GM21576 (cell line): ENCODE measurements around the gene C1GALT1C1.
A peak's percentile ranks its signal among the peaks of the same experiment; 100 is the strongest.
"Not testable (repeated sequence)": the region's sequence is repeated elsewhere in the genome, so short reads cannot be mapped to it uniquely, and the experiment has no call there.

Source experiments
- ATAC-seq: cut with Tn5 transposase; IDR thresholded peaks from one replicate; pipeline ENCODE4 v1.9.1; 2021; ENCODE audit warnings: mild to moderate bottlenecking, moderate library complexity; ENCODE audit not compliant: unreplicated experiment

C1GALT1C1 gene

DNA sequence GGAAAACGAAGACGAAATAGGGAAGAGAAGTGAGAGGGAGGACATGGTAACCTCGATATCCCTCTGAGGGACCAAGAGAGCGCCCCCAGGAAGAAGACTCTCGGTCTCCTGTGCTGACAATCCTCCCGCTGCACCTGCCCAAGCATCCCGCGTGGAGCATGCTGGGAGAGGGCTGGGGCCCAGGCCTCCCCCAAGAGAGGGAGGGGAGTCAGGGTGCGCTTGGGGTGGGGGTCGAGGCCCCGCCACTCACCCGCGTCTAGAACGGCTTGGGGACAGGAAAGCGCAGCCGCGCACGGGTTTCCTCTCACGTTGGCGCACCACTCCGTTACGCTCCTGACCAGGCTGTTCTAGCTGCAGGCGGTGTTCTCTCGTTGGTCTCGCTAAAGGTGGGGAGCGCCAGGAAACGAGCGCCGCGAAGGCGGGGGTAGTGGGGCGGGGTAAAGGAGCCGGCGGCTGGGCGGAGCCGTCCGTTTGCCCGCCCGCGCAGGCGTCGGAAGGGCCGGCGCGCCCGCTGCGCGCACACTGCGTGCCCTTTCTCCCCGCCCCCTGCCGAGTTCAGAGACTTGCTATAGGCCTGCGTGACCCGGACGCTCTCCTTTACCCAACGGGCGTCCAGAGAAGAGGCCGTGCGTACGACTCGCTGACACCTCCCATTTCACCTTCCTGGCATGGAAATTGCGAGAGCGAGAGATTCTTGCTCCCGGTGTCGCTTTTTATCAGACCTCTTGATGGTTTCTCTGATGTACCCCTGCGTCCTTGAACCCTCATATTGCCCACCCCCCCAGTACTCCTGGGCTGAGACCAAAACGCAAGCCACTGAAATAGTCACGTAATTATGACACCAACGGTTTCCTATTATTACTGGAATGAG is at the start of gene C1GALT1C1:
TSS of gene C1GALT1C1 (minus strand) at position 388 of the 871 bp plus-strand sequence. CDS start 2,888 bp downstream, outside the sequence.
- peak; percentile 94 for ATAC-seq

DNA sequence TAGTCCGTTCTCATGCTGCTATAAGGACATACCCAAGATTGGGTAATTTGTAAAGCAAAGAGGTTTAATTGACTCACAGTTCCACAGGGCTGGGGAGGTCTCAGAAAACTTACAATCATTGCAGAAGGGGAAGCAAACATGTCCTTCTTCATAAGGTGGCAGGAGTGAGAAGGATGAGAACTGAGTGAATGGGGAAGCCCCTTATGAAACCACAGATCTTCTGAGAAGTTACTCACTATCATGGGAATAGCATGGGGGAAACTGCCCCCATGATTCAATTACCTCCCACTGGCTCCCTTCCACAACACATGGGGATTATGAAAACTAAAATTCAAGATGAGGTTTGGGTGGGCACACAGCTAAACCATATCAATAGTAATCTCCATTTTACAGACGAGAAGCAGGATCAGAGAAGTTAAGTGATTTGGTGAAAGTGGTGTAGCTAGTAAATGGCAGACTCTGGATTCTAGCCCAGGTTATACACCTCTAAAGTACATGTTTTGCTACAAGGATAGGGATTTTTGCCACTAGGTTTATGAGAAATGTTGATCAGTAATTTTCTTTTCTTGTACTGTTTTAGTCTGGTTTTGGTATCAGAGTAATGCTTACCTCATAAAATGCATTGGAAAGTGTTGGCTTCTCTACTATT is 47.3 kb upstream of the C1GALT1C1 start:
- no peak for ATAC-seq

DNA sequence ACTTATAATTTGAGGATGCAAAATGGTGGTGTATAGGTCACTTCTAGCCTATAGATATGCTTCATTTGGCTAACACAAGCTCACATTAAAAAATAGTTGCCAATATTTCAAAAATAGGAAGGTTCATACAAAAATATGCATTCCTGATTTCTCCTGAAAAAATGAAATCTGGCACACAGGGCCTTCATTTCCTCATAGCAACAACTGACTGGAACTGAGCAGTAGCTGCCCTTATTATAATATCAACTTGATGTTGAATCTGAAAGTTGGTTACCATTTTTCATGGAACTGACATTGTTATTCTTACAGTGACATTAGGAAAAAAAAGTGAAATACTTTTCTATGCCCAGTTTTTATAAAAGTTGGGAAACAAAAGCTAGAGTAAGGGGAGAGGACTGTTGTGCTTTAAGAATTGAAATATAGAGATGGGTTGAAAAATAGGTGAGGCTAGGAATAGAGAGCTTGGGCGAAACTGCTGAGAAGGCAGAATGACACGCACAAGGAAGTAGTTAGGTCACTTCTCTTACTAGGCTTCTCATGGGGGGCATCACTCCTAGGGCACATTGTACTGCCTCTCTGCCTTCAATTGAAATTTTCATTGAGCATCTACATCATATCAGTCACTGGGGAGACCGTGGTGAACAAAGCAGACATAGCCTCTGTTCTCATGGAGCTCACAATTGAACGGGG is 43.1 kb upstream of the C1GALT1C1 start:
- ATAC-seq = no peak

DNA sequence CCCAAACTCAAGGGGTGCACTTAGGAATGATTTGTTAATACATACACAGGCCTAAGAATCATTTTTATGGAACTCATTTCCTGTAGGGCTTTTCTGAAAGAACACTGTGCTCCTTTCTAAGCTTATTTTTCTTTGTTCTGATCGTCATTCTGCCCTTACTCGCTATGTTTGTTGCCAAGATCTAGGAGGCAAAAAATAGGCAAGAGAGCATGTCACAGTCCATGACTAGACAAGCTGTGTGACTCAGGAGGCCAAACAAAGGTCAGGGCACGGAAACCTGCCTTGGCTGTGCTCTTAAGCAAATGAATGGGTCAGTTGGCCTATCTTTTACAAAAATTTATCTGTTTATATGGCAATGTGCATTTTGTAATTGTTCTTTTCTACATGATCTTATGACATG is 42.5 kb upstream of the C1GALT1C1 start:
- ATAC-seq = no peak

DNA sequence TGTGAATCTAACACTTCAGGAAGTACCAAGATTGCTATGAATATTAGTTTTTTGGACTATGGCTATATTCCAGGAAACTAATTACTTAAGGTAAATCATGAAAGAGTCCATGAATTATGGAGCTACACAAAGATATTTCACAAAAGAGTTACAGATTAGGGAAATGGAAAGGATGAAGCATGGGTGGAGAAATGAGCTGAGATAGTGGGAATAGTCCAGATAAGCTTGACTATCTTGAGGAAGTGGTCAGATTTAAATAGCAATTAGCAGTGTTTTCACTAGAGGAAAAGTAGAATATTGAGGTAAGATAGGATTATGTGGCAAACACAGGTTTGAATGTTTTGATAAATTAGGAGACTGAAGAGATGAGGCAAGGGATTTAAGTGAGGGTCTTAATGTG is 42.1 kb upstream of the C1GALT1C1 start:
- no peak for ATAC-seq

DNA sequence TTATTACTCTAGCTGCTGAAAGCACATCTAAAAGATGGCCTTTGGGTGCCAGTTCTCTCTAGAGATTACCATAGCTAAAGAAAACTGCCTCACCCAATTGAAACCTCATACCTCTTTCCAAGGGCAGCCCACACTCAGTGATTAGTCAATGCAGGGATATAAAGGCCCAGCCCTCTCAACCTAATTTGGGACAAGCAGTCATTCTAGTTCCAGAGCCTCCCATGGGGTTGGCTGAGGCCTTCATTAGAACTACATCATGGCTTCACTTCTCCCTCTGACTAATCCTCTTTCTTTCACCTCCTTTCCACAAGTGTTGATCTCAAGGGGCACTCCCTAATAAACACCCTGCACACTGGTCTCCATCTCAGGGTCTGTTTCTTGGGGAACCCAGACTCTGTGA is 38.5 kb upstream of the C1GALT1C1 start:
- no peak for ATAC-seq

DNA sequence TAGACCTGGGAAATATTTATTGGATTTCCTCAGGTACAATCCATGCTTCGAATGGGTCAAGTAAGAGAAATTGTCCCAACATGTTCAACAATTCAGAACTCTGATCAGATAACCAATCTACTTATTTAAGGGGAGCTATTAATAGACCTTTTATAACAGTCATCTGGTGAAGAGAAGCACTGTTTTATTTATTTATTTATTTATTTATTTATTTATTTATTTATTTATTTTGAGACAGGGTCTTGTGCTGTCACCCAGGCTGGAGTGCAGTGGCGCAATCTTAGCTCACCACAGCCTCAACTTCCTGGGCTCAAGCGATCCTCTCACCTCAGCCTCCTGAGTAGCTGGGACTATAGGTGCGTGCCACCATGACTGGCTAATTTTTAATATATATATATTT is 34.7 kb upstream of the C1GALT1C1 start:
- ATAC-seq = not testable (repeated sequence)

DNA sequence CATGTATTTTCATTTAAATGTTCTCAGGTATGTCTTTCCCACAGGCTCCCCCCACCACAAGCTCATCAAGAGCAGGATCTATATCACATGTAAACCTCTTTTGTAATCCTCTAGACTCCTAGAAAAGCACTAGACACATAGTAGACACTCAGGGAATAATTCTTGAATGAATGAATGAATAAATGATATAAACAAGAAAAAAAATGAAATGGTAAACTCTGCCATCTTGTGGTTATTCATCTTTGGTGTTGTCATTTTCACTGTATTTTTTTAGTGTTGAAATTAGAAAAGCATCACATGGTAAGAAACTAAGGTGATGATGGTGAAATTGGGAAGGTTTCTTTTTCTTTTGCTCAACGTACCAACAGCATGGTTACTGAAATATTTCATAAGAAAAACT is 34.2 kb upstream of the C1GALT1C1 start:
- no peak for ATAC-seq

DNA sequence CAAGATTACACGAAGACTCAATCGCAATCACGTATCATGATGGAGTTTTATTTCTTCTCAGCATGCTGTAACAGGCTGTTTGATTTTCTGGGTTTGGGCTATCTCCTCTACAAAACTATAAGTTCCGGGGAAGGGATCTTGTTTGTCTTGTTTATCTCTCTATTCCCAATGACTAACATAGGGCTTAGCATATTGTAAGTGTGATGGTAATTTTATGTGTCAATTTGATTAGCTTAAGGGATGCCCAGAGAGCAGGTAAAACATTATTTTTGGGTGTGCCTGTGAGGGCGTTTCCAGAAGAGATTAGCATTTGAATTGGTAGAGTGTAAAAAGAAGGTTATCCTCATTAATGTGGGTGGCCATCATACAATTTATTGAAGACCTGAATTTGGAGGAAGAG is 32.8 kb upstream of the C1GALT1C1 start:
- ATAC-seq = no peak

DNA sequence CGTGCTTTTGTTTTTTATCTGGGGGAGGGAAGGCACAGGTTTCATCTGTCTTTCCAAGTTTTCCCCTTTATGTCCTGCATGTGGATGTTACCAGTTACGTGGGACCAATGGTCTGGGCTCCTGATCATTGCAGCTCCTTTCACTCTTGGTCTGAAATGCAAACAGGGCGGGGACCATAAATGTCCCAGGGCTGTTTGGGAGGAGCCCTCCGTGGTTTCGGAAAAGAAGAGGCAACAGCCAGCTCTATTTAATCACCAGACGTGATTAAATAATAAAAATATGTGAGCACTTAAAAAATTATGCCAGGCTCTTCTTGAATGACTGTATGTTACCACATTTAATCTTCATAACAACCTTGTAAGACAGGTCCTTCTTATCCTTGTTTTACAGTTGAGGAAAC is 30.8 kb upstream of the C1GALT1C1 start:
- no peak for ATAC-seq

DNA sequence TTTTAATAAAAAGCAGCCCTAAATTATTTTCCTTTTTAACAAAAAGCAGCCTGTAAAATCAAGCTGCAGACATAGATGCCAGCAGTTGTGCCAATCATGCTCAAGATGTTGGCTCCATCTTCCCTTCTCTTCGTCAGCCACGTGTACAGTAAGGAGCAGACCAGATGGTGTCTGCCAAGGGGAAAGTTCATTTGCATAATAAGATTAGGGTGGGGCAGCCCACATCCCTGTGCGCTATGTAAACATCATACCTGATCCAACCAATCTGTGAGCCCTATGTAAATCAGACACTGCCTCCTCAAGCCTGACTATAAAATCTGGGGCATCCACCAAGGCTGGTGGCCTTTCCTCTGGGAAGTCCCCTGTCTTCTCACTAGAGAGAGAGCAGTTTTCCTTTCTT is 23.1 kb upstream of the C1GALT1C1 start:
- ATAC-seq = no peak

DNA sequence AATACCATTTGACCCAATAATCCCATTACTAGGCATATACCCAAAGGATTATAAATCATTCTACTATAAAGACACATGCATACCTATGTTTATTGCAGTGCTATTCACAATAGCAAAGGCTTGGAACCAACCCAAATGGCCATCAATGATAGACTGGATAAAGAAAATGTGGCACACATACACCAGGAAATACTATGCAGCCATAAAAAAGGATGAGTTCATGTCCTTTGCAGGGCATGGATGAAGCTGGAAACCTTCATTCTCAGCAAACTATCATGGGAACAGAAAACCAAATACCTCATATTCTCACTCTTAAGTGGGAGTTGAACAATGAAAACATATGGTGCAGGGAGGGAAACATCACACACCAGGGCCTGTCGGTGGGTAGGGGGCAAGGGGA is 22.4 kb upstream of the C1GALT1C1 start:
- ATAC-seq = not testable (repeated sequence)

DNA sequence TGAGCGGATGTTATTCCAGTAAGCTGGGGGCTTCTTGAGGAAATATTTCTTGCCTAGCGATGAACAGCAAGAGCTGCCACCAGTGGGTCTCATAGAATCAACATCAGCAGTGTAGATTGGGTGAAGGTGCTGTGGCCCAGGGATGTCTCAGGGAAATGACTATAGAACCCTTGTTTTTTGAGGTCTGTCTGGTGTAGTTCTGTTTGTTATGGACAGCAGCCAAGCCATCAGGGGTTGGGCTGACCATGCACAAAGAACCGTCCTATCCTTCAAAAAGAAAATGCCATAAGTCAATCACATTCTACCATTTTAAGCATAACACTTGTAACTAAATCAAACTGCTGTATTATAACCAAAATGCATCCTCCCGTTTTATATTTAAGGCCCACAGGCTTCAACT is 17.3 kb upstream of the C1GALT1C1 start:
- ATAC-seq = no peak

DNA sequence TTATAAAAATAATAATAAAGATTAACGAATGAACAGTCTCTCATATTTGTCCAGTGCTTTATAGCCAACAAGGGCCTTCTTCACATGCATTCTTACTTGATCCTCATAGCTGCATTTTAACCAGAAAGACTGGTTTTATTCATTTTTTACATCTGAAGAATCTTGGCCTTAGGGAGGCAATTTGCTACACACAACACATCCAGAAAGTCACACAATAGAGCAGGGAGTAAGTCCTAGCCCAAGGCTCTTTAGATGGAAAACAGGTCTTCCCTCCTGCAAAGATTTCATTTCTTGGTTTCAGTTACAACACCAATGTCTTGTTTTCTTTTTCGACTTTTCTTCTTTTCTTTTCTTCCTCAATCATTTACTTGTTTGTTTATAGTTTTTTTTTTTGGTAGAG is 13.0 kb upstream of the C1GALT1C1 start:
- ATAC-seq = no peak

DNA sequence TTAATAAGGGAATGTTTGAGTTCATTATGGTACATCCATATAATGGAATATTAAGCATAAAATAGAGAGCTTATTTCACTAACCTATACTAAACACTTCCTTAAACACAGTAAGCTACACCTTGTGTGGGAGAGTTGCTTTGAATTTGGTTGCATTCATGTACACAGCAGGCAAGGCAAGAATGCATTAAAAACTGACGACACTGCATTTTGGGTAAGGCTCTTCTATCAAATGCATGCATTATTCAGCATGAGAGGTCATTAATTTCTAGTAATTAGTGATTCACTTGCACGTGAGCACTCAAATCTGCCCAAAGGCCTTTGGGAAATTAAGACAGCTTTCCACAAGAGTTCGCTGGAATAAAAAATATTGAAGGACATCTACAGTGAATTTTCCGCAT is 8.8 kb upstream of the C1GALT1C1 start:
- no peak for ATAC-seq

DNA sequence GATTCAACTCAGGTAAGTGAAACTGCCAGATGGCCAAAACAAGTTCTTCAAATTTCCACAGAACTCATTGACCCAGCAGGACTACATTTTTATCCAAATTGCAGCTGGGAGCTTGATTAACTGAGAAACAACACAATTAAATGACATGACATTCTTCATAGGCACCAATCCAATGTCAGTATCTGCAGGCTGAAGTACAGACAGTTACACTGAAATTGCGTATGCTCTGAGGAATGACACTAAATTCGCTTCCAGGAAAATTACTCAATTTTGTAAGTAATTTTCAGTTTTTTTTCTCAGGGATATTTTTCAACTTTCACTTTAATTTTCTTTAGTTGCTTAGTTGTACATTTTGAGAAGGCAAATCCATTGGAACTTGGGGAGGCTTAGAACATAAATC is 4.5 kb downstream of the C1GALT1C1 start:
- no peak for ATAC-seq

DNA sequence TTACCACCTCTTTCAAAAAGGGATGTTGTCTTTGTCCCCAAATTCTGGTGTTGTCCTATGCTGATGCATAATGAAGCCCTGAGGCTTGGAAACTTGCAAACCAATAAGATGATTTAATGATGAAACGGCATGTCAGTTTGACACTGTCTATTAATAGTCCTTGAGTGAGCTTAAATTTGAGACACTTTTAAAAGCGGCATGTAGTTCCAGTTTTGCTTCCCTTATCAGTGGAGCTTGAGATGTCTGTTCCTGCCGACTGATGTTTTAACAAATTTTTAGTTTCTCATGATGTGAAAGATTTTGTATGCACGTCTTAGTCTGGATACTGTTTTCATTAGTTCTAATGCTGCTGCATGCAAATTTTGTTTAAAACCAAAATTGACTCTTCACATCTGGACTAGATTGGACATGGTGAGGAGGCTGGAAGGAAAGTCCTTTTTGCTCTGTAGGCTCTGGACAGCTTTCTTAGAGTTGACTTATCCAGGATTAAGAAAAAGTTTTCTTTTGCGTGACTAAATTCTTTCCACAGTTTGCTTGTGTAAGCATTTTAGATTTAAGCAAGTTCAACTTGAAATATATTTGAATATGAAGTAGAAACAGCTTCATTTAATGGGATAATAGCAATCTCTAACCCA is 11.7 kb downstream of the C1GALT1C1 start:
- ATAC-seq = peak; percentile 78

DNA sequence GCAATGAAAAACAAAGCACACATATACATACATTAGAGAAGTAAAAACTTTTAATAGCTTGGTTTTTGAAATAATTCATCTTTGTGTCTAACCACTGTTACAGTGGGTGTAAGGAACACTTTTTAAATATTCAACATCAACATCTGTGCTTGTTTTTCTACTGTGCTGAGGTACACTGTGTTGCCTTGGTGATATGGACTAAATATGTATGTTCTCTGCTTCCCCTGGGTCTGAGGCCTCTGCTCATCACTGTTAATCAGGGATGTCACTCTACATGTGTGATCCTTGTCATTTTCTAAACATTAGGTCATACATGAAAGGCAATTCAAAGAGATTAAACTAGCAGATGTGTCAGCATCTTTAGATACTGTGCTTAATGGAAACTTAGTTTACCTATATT is 15.0 kb downstream of the C1GALT1C1 start:
- no peak for ATAC-seq

DNA sequence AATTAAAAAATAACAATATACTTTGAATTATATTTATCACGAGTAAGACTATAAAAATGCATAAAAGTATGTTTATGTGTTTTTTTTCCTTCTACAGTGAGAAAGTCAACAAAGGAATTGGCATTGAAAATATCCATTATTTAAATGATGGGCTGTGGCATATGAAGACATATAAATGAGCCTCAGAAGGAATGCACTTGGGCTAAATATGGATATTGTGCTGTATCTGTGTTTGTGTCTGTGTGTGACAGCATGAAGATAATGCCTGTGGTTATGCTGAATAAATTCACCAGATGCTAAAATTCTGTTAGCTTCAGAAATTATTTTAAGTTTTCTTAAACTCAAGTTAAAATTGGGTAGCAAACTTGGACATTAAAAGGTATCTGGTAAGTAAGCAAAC is 17.8 kb downstream of the C1GALT1C1 start:
- ATAC-seq = no peak

DNA sequence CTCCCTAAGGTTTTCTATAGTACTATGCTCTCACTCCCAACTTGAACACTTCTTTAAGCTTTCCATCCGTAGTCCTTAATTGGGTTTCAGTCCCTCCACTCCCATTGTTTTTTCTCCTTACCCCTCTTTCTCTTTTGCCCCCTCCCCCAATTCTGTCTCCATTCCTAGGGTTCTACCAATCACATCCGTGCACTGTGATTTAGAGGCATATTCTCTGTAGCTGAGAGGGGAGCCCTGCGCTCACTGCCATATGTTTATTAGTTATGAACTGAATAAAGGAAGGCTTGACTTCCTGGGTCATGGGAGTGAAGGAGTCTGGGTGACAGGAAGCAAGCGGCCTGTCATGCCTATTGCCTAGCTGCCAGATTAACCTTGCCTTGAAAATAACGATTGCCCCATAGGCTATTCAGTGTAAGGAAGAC is 25.5 kb downstream of the C1GALT1C1 start:
- no peak for ATAC-seq

DNA sequence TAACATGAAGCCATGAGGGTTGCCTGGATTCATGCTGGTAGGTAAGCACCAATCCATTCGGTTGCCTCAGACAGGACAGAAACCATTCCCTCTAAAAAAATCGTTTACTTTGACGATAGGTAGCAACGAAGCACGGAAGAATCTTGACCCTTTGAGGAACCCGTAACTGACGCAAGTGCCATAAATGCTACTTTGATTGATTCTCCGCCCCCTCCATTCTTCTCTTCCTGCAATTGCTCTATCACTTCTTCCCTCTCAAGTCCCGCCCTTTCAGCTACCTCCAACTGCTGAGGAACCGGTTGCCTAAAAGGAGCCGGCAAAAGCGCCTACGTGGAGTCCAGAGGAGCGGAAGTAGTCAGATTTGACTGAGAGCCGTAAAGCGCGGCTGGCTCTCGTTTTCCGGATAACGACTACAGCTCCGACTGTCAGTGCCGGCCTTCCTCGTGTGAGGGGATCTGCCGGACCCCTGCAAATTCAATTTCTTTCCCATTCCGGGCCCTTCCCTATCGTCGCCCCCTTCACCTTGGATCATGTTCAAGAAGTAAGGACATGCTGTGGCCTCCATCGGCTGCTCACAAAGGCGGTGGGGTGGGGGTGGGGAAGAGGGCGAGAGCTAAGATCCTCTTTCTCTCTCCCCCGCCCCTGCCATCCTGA is 26.0 kb downstream of the C1GALT1C1 start, which contains the start of gene MCTS1:
TSS of gene MCTS1 (plus strand) at position 395 of the 654 bp plus-strand sequence. CDS start at position 531, 136 bp downstream.
- peak; percentile 90 for ATAC-seq
